LNCAP (cell line): ENCODE data around the gene LPP.

Experiments used
- TF ChIP-seq, protein P1 (sequence below): fragments of 450-650 bp; IDR thresholded peaks from 2 replicates; pipeline ENCODE4 v1.5.1; 2017; ENCODE audit warnings: mild to moderate bottlenecking

LPP gene

DNA sequence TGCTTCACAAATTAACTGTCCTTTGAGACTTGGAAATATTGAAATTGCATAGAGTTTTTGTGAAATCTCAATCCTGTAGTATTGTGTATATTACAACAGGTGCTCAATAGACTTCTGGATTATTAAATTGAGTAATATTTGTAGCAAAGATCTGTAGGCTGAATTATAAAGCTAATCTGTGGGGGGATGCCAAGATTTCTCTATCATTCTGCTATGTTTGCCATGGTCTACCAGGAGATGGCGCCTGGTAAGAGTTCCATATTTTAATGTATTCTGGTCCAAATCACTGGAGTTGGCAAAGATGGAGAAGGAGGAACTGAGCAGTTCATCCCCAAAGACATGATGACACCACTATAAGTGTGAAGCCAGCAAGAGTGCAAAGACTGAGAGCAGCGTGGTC lies 676.9 kb downstream of the LPP start:
- TF ChIP-seq, protein P1, sequence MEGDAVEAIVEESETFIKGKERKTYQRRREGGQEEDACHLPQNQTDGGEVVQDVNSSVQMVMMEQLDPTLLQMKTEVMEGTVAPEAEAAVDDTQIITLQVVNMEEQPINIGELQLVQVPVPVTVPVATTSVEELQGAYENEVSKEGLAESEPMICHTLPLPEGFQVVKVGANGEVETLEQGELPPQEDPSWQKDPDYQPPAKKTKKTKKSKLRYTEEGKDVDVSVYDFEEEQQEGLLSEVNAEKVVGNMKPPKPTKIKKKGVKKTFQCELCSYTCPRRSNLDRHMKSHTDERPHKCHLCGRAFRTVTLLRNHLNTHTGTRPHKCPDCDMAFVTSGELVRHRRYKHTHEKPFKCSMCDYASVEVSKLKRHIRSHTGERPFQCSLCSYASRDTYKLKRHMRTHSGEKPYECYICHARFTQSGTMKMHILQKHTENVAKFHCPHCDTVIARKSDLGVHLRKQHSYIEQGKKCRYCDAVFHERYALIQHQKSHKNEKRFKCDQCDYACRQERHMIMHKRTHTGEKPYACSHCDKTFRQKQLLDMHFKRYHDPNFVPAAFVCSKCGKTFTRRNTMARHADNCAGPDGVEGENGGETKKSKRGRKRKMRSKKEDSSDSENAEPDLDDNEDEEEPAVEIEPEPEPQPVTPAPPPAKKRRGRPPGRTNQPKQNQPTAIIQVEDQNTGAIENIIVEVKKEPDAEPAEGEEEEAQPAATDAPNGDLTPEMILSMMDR = peak; percentile 29; the same call in 1 of the 2 replicates

DNA sequence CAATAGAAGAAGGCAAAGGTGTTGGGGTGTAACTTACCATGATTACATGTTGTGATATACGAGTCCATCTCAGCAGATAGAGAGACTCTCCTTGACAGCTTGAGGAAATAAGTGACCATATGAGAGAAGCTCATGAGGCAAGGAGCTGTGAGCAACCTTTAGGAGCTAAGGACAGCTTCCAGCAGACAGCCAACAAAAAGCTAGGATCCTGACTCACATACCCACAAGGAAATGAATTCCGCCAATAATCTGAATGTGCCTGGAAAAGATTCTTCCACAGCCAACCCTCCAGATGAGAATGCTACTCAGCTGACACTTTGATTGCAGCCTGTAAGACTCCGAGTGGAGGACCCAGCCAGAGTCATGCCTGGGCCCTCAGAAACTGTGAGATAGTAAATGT lies 678.2 kb downstream of the LPP start:
- TF ChIP-seq, protein P1 = no peak

DNA sequence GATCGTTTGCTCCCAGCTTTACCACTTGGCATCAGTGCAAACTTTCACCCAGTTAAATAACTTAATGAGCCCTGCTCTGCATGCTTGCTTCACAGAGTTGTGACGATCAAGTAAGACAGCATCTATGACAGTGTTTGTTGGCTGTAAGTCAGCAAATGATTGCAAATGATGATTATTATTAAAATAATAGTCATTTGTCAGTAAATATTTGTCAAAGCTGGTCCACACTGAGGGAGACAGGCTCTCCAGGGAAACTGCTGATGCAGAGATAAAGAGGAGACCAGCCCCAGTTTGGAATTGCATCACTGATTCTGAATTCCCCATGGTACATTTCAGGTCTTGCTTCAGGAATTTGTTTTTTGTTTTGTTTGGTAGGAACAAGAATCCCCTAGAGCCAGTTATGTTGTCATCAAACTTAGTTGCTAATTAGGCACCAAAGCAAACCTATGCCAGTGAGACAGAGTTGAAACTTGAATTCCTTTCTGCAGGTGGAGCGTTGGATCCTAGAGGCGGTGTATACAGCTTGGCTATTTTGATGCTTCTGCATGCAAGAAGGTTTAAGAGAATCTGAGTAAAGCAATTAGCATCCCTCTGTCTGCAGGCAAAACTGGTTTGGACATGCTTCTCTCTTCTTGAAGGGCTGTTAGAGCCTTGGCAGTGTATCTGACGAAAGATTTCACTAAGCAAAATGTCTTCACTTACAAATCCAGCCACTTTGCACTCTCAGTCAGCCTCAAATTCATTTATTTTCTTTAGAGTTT lies 679.2 kb downstream of the LPP start:
- TF ChIP-seq, protein P1 = no peak

DNA sequence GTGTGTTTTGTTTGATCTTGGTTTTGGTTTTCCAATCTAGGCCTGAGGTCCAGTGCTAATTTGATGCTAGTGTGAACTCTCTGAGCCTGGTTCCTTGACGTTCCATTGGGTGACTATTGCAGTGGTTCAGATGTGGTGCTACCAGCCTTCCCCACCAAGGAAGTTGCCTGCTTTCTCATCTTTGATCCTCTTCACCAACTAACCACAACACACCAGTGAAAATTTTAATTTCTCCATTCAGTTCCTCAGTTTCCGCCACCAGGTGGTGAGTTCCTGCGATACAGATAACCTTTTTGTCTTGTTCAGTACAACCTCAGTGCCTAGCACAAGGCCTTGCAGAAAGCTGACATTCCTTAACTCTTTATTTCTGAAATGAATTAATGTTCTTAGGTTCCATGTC lies 680.4 kb downstream of the LPP start:
- TF ChIP-seq, protein P1 = no peak

DNA sequence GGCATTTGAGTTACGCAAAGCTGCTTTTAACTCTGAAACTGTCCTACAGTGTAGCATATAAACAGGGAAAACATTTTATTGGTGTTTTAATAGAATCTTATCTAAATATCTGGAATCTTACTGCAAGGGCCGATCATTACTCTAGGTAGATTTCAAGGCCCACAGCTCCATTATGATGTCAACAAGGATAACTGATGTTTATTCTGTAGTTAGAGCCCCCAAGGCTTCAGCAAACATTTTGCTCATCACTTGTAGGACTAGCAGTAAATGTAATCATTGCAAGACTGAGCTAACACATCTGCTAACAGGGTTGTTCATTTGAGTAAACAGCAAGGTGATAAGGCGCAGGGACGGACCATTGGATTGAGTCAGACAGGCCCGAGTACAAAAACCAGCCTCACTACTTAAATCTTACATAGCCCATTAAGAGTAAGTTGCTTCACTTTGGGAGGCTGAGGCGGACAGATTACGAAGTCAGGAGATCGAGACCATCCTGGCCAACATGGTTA lies 685.3 kb downstream of the LPP start:
- TF ChIP-seq, protein P1 = no peak

DNA sequence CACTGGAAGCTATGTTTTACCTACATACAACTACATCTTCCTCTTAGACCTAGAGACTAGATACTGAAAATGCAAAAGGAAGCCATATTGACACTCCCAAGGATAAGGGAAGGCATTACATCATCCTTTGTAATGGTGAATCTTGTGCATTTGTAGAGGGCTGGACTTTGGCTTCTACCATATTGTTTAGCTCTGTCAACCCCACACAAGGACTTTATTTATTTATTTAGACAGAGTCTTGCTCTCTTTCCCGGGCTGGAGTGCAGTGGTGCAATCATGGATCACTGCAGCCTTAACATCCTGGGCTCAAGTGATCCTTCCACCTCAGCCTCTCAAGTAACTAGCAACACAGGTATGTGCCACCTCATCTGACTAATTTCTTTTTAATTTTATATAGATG lies 686.3 kb downstream of the LPP start:
- TF ChIP-seq, protein P1 = no peak

DNA sequence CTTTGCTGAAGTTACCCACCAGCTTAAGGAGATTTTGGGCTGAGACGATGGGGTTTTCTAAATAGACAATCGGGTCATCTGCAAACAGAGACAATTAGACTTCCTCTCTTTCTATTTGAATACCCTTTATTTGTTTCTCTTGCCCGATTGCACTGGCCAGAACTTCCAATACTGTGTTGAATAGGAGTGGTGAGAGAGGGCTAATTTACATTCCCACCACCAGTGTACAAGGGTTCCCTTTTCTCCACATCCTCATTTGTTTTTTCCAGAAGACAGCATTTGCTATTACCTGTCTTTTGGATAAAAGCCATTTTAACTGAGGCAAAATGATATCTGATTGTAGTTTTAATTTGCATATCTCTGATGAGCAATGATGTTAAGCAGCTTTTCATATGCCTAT lies 687.9 kb downstream of the LPP start:
- TF ChIP-seq, protein P1 = no peak
